GM23248 (cell line): ENCODE results near the gene PIK3R4. TPM values are rescaled to one million over a fixed set of nuclear protein-coding genes. Genes with fewer than 3 reads are reported as not detected.
A peak's percentile ranks its signal among the peaks of the same experiment; 100 is the strongest.

ENCODE experiments used
- DNase-seq: peaks from one replicate; pipeline ENCODE4 v3.0.0-alpha.2; 2015
- H2AFZ ChIP-seq: fragments of 200-600 bp; sonication (generic); 2 replicates; pipeline ENCODE4 v1.6.1; 2016; ENCODE audit warnings: antibody characterized with exemption
- H3F3A ChIP-seq: fragments of 200-600 bp; sonication (generic); 2 replicates; pipeline ENCODE4 v1.6.1; 2016; ENCODE audit warnings: mild to moderate bottlenecking, antibody characterized with exemption, mixed run types; ENCODE audit not compliant: insufficient read depth
- H3K27ac ChIP-seq: fragments of 200-600 bp; sonication (generic); 2 replicates; pipeline ENCODE4 v1.5.1; 2016; ENCODE audit warnings: mild to moderate bottlenecking
- H3K27me3 ChIP-seq: fragments of 200-600 bp; sonication (generic); replicated peaks from 2 replicates; pipeline ENCODE4 v1.6.1; 2016; ENCODE audit warnings: mild to moderate bottlenecking; ENCODE audit not compliant: insufficient read depth
- H3K36me3 ChIP-seq: fragments of 200-600 bp; sonication (generic); 2 replicates; pipeline ENCODE4 v1.6.1; 2016; ENCODE audit warnings: low read depth, mild to moderate bottlenecking
- H3K4me1 ChIP-seq: fragments of 200-600 bp; sonication (generic); 2 replicates; pipeline ENCODE4 v1.6.1; 2016; ENCODE audit warnings: mild to moderate bottlenecking; ENCODE audit not compliant: insufficient read depth
- H3K4me2 ChIP-seq: fragments of 200-600 bp; sonication (generic); one replicate; pipeline ENCODE4 v1.6.1; 2016; ENCODE audit warnings: mild to moderate bottlenecking; ENCODE audit not compliant: unreplicated experiment
- H3K4me3 ChIP-seq: fragments of 200-600 bp; sonication (generic); 2 replicates; pipeline ENCODE4 v1.5.1; 2016; ENCODE audit warnings: mild to moderate bottlenecking
- H3K79me2 ChIP-seq: fragments of 200-600 bp; sonication (generic); 2 replicates; pipeline ENCODE4 v1.6.1; 2016; ENCODE audit warnings: mild to moderate bottlenecking; ENCODE audit not compliant: insufficient read depth
- H3K9ac ChIP-seq: fragments of 200-600 bp; sonication (generic); 2 replicates; pipeline ENCODE4 v1.6.1; 2016; ENCODE audit warnings: mild to moderate bottlenecking
- H3K9me2 ChIP-seq: fragments of 200-600 bp; sonication (generic); 2 replicates; pipeline ENCODE4 v1.6.1; 2016; ENCODE audit warnings: mixed run types, mild to moderate bottlenecking, moderate library complexity; ENCODE audit not compliant: insufficient read depth
- H3K9me3 ChIP-seq: fragments of 200-600 bp; sonication (generic); one replicate; pipeline ENCODE4 v1.6.1; 2017; ENCODE audit warnings: low read depth
- H4K20me1 ChIP-seq: fragments of 200-600 bp; sonication (generic); 2 replicates; pipeline ENCODE4 v1.6.0; 2016; ENCODE audit not compliant: insufficient read depth
- EZH2 ChIP-seq: fragments of 200-600 bp; sonication (generic); IDR thresholded peaks from 2 replicates; pipeline ENCODE4 v1.6.1; 2018; ENCODE audit warnings: antibody characterized with exemption, mild to moderate bottlenecking; ENCODE audit not compliant: insufficient read depth, poor library complexity, severe bottlenecking
- EZH2phosphoT487 ChIP-seq: fragments of 200-600 bp; sonication (generic); IDR thresholded peaks from 2 replicates; pipeline ENCODE4 v1.6.1; 2018; ENCODE audit warnings: antibody characterized with exemption, moderate library complexity, mild to moderate bottlenecking, low read depth; ENCODE audit not compliant: insufficient read depth
- WGBS, 2 experiments: methylation state at CpG; one replicate each; pipeline ENCODE4 v1.1.6; 2015 to 2017; ENCODE audit warnings: low lambda C conversion rate in 2 of 2, low coverage in 1 of 2; ENCODE audit errors: missing lambda C conversion rate in 2 of 2; 5-methylcytosine and 5-hydroxymethylcytosine counted together
- in situ Hi-C: fragments of 300-500 bp; cut with MboI; formaldehyde crosslinking; loops from 2 replicates; pipeline ENCODE4 v1.15.0; 2020
- polyA plus RNA-seq: library from polyadenylated mRNA; unstranded; fragments of >200 nt; fragmentation: Nextera tagmentation; extraction: Ambion mirVana; gene quantifications from 2 replicates; pipeline ENCODE4 v1.2.1, GENCODE V29; 2016
- total RNA-seq: library from RNA; depleted of rRNA; stranded (reverse); fragments of >200 nt; shearing (Covaris generic); gene quantifications from 2 replicates; pipeline ENCODE4 v1.2.3, GENCODE V29; 2014

The PIK3R4 gene
- total and polyA plus RNA-seq, 2 experiments from 2014 or later, result 19.1 to 20.1 TPM

DNA sequence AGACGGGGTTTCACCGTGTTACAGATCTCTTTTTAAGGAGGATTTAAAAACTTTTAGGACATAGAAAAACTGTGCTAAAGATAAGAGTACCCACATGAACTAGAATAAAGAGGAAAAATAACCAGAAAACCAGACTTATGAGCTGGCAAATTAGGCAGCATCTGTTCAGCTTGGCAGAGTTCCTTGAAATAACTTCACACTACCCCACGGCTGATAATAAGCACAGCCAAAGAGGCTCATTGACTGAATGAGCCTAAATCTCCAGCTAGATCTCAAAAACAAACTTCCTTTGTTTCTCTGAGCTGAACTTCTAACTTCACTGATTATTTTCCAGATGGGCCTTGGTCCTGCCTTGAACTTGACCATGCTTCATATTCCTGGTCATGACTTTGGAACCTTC is 26.7 kb upstream of the PIK3R4 start:
- Histone ChIP-seq H3K9me3 (no peaks in the 10 kb centered on the region), H3F3A (no peaks in the 10 kb centered on the region), H4K20me1 (no peaks in the 10 kb centered on the region), H3K79me2 (no peaks in the 10 kb centered on the region), H3K27ac (no peak overlapping the region), H3K9me2 (no peaks in the 10 kb centered on the region; the same call in 1 of the 2 replicates), H3K9ac (no peak overlapping the region), H3K36me3 (no peaks in the 10 kb centered on the region), H3K27me3 (peaks cover 8% of the 10 kb centered on the region), H3K4me3 (no peak overlapping the region), H2AFZ (no peak overlapping the region), H3K4me2 (no peak overlapping the region), H3K4me1 (no peaks in the 10 kb centered on the region)
- TF ChIP-seq EZH2 (no peak), EZH2phosphoT487 (no peak)
- WGBS, 2 experiments, result 64 to 65% methylated on average over 3 of the region's 3 CpGs
- DNase-seq, result peak; percentile 15
- in situ Hi-C loops, result no loop called here

DNA sequence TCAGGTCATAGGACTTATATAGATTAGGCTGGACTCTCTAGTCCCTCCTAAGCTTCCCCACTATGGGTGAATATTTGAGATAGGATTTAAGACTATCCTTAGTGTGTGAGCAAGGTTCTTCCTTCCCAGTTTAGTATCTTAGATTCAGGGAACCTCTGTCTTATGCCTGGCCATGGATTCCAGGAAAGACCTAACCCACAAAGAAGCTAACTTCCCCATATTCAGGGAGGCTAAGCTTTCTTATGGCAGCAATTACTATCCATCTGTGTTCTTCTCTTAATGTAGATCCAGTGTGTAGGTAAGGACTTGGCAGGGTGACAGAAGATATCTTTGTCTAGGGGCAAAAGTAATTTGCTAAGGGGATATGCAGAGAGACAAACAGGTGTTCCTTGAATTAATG is 25.5 kb upstream of the PIK3R4 start:
- Histone ChIP-seq H3K27me3 (peaks cover 13% of the 10 kb centered on the region), H3K79me2 (no peaks in the 10 kb centered on the region), H3K27ac (no peak overlapping the region), H4K20me1 (no peaks in the 10 kb centered on the region), H3K4me2 (no peak overlapping the region), H3K36me3 (no peaks in the 10 kb centered on the region), H3K9me3 (no peaks in the 10 kb centered on the region), H3F3A (no peaks in the 10 kb centered on the region), H3K9ac (no peak overlapping the region), H2AFZ (no peak overlapping the region), H3K4me1 (no peaks in the 10 kb centered on the region), H3K4me3 (no peak overlapping the region), H3K9me2 (no peaks in the 10 kb centered on the region; the same call in 1 of the 2 replicates)
- DNase-seq, result no peak
- in situ Hi-C loops, result no loop called here
- TF ChIP-seq EZH2phosphoT487 (no peak), EZH2 (no peak)

DNA sequence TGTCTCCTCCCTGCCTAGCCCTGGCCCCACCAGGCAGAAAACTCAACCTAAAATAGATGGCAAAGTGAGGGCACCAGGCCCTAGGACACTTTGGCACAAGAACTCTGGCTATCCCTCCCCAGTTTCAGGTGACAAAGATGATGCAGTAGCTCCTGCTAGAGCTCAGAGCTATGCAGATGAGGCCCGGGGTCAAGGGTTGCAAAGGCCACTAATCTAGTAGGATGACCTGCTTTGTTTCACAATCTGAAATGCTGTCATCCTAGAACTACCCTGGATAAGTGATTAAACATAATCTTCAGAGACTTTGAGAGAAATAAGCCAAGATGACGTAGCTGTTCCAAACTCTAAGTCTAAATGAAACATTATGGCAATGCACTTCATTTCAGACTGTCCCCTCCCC is 24.0 kb upstream of the PIK3R4 start:
- Histone ChIP-seq H2AFZ (no peak overlapping the region), H3K4me2 (no peak overlapping the region), H4K20me1 (no peaks in the 10 kb centered on the region), H3F3A (no peaks in the 10 kb centered on the region), H3K4me1 (no peaks in the 10 kb centered on the region), H3K9me3 (no peaks in the 10 kb centered on the region), H3K36me3 (no peaks in the 10 kb centered on the region), H3K4me3 (no peak overlapping the region), H3K79me2 (no peaks in the 10 kb centered on the region), H3K27ac (no peak overlapping the region), H3K9me2 (no peaks in the 10 kb centered on the region; the same call in 1 of the 2 replicates), H3K9ac (no peak overlapping the region), H3K27me3 (0 out of 2 replicates have a peak, but pooled peaks cover 6% of the 10 kb centered on the region)
- DNase-seq, result no peak
- TF ChIP-seq EZH2phosphoT487 (no peak), EZH2 (no peak)
- 40 to 52% methylated on average over 2 of the region's 2 CpGs for WGBS, 2 experiments
- in situ Hi-C loops, result no loop called here

DNA sequence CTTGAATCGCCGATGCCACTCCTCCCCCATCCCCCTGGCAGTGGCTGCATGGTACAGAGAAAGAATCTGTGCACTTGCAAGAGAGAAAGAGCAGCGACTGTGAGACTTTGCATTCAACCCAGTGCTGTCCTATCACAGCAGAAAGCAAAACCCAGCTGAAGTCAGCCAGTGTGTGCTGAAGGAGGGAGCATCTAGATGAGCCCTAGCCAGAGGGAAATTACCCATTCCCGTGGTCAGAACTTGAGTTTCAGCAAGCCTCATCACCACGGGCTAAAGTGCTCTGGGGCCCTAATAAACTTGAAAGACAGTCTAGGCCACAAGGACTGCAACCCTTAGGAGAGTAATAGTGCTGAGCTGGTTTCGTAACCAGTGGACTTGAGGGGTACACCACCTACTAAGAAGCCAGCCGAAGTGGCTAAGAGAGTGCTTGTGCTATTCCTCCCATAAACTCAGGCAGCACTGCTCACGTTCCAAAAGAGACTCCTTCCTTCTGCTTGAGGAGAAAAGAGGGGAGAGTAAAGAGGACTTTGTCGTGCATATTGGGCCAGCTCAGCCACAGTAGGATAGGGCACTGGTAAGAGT is 15.2 kb upstream of the PIK3R4 start:
- in situ Hi-C loops, result loop anchor here (10.0 kb wide), 1 partner anchor 133 kb away; the partner anchor contains the start of gene ATP2C1
- no peak for TF ChIP-seq EZH2phosphoT487
- TF ChIP-seq EZH2, result no peak
- no peak for DNase-seq

More for the DNA sequence above, 15.2 kb upstream of the PIK3R4 start:
- no peak overlapping the region for H3K4me3 ChIP-seq
- H3K27ac ChIP-seq, result no peak overlapping the region
- H3K27me3 ChIP-seq, result no peaks in the 10 kb centered on the region; the same call in none of the 2 replicates
- no peaks in the 10 kb centered on the region for H3K9me3 ChIP-seq
- no peak overlapping the region for H2AFZ ChIP-seq
- H3K4me1 ChIP-seq, result peaks cover 11% of the 10 kb centered on the region
- peaks cover 7% of the 10 kb centered on the region; the same call in 1 of the 2 replicates for H3F3A ChIP-seq
- no peaks in the 10 kb centered on the region for H3K79me2 ChIP-seq
- H3K9me2 ChIP-seq, result no peaks in the 10 kb centered on the region
- 76 to 82% methylated on average over 9 of the region's 9 CpGs for WGBS, 2 experiments
- no peak overlapping the region for H3K4me2 ChIP-seq
- 0 out of 2 replicates have a peak, but pooled peaks cover 3% of the 10 kb centered on the region for H4K20me1 ChIP-seq
- no peak overlapping the region for H3K9ac ChIP-seq
- no peaks in the 10 kb centered on the region for H3K36me3 ChIP-seq
